Lung (tissue), 12 donors: ENCODE measurements around the gene ETV6. TPM values are rescaled to one million over a fixed set of nuclear protein-coding genes. Genes with fewer than 3 reads are reported as not detected.
A peak's percentile ranks its signal among the peaks of the same experiment; 100 is the strongest.

Source experiments
- ATAC-seq: fragments of 200-7000 bp; cut with Tn5 transposase; one replicate; pipeline ENCODE4 v1.9.1; 2020; ENCODE audit warnings: moderate number of reproducible peaks; ENCODE audit not compliant: insufficient read depth, low FRiP score
- DNase-seq, 3 donors: peaks; one replicate each; pipeline ENCODE4 v3.0.0-alpha.2; 2013 to 2017
- H3K27ac ChIP-seq, 2 donors: one replicate each; pipeline ENCODE4 v1.5.1; 2013; ENCODE audit warnings: mild to moderate bottlenecking in 2 of 2, moderate library complexity in 2 of 2, control low read depth in 1 of 2, inconsistent platforms in 1 of 2, low read depth in 1 of 2, low read length in 1 of 2
- H3K27me3 ChIP-seq, 3 donors: one replicate each; pipeline ENCODE4 v1.5.1; 2013; ENCODE audit warnings: low read length in 2 of 3; ENCODE audit not compliant: control insufficient read depth in 3 of 3, insufficient read depth in 3 of 3
- H3K36me3 ChIP-seq, 4 donors: one replicate each; pipeline ENCODE4 v1.5.1; 2013; ENCODE audit warnings: low read length in 4 of 4, mild to moderate bottlenecking in 1 of 4, moderate library complexity in 1 of 4; ENCODE audit not compliant: control insufficient read depth in 4 of 4, insufficient read depth in 4 of 4
- H3K4me1 ChIP-seq, 5 donors: one replicate each; pipeline ENCODE4 v1.5.1; 2013; ENCODE audit warnings: low read length in 5 of 5, mild to moderate bottlenecking in 2 of 5, moderate library complexity in 1 of 5; ENCODE audit not compliant: control insufficient read depth in 5 of 5, insufficient read depth in 5 of 5
- H3K4me3 ChIP-seq: one replicate; pipeline ENCODE4 v1.5.1; 2013; ENCODE audit warnings: mild to moderate bottlenecking, control low read depth, moderate library complexity
- H3K9ac ChIP-seq, 2 donors: one replicate each; pipeline ENCODE4 v1.5.1; 2013; ENCODE audit warnings: low read length in 2 of 2, control low read depth in 1 of 2; ENCODE audit not compliant: insufficient read depth in 1 of 2
- H3K9me3 ChIP-seq, 4 donors: one replicate each; pipeline ENCODE4 v1.5.1; 2013; ENCODE audit warnings: low read length in 3 of 4, mild to moderate bottlenecking in 1 of 4, moderate library complexity in 1 of 4; ENCODE audit not compliant: control insufficient read depth in 4 of 4, insufficient read depth in 3 of 4
- CTCF ChIP-seq: IDR thresholded peaks from 2 replicates; pipeline ENCODE4 v1.5.1; 2012; ENCODE audit warnings: mild to moderate bottlenecking; ENCODE audit errors: control extremely low read depth, extremely low read depth
- WGBS, 2 donors: extraction: QIAGEN DNeasy Blood & Tissue Kit; methylation state at CpG; one replicate each; pipeline ENCODE4 v1.1.7; 2013; 5-methylcytosine and 5-hydroxymethylcytosine counted together
- polyA plus RNA-seq, 2 donors: library from polyadenylated mRNA; stranded (reverse); fragments of 200-250 nt; gene quantifications; one replicate each; pipeline ENCODE4 v1.2.1, GENCODE V29; 2013
- total RNA-seq, 2 donors: library from RNA; depleted of rRNA in 1 of 2; stranded (reverse); fragments of >200 nt in 1 of 2; gene quantifications; one replicate each; pipeline ENCODE4 v1.2.1, GENCODE V29; 2014 to 2021
- donor health status: control.
- donor health status: control.
- donor health status: Bipolar disorder and iron deficiency.
- donor health status: healthy.
- donor health status: DM: yes; HTN: yes; CAD: no.

The ETV6 gene
- total and polyA plus RNA-seq, 4 donors, result 8.6 to 45.7 (median 13.6) TPM

- Histone ChIP-seq H3K4me1 (peaks cover 18 to 45% (median 25%) of the 10 kb centered on the region in 5 donors), H3K9ac (no peak overlapping the region), H3K9me3 (no peaks in the 10 kb centered on the region), H3K27ac (no peak overlapping the region), H3K27me3 (no peaks in the 10 kb centered on the region), H3K36me3 (peaks cover 0 to 4% (median 0%) of the 10 kb centered on the region in 4 donors), H3K4me3 (no peak overlapping the region)
- ATAC-seq (no peak), DNase-seq (no peak)
- no peak for TF ChIP-seq CTCF
Measured at GRCh38 chr12:11764837-11765236, 115.4 kb downstream of the ETV6 start.

- H3K4me3 ChIP-seq, result no peak overlapping the region
- no peaks in the 10 kb centered on the region for H3K36me3 ChIP-seq
- ATAC-seq (no peak), DNase-seq (peak in 2 of 3 donors; percentile 46 to 50)
- peak overlapping the region in 1 of 2 donors; percentile 33 for H3K9ac ChIP-seq
- peaks cover 18 to 45% (median 30%) of the 10 kb centered on the region in 5 donors for H3K4me1 ChIP-seq
- 34 to 59% methylated on average over 2 of the region's 2 CpGs for WGBS, 2 donors
- TF ChIP-seq CTCF, result no peak
- H3K27ac ChIP-seq, result peak overlapping the region; percentile 13 to 87
- H3K9me3 ChIP-seq, result no peaks in the 10 kb centered on the region
- no peaks in the 10 kb centered on the region for H3K27me3 ChIP-seq
Measured at GRCh38 chr12:11765421-11765816, 115.9 kb downstream of the ETV6 start.

GRCh38 chr12:11765817-11766794 lies 116.6 kb downstream of the ETV6 start:
- WGBS, 2 donors, result 15 to 34% methylated on average over 19 of the region's 19 CpGs
- DNase-seq (peak; percentile 70 to 94 (median 89)), ATAC-seq (no peak)
- Histone ChIP-seq H3K4me1 (peaks cover 18 to 45% (median 30%) of the 10 kb centered on the region in 5 donors), H3K9me3 (no peaks in the 10 kb centered on the region), H3K9ac (peak overlapping the region in 1 of 2 donors; percentile 33), H3K27me3 (no peaks in the 10 kb centered on the region), H3K4me3 (no peak overlapping the region), H3K27ac (peak overlapping the region; percentile 57 to 91), H3K36me3 (no peaks in the 10 kb centered on the region)
- TF ChIP-seq CTCF, result no peak
